ENCODE measurements around the gene PTRH1.

PTRH1 gene

GRCh38 chr9:127731938-127732337 is 16.5 kb upstream of the PTRH1 start:
- H3K4me3 ChIP-seq (ENCODE audit: low read depth, low read length), result no peak overlapping the region
- no peak for TF ChIP-seq CTCF (IDR thresholded peaks at IDR 0.05; ENCODE audit: low read depth, low read length)

- no peak for TF ChIP-seq CTCF (IDR thresholded peaks at IDR 0.05; ENCODE audit: low read depth, low read length)
- H3K4me3 ChIP-seq (ENCODE audit: low read depth, low read length), result no peak overlapping the region
Measured at GRCh38 chr9:127730799-127731410, 15.4 kb upstream of the PTRH1 start.

GRCh38 chr9:127730262-127730661 is 14.8 kb upstream of the PTRH1 start:
- no peak for TF ChIP-seq CTCF (IDR thresholded peaks at IDR 0.05; ENCODE audit: low read depth, low read length)
- no peak overlapping the region for H3K4me3 ChIP-seq (ENCODE audit: low read depth, low read length)

- no peak for TF ChIP-seq CTCF (IDR thresholded peaks at IDR 0.05; ENCODE audit: low read depth, low read length)
- H3K4me3 ChIP-seq (ENCODE audit: low read depth, low read length), result no peak overlapping the region
Measured at GRCh38 chr9:127729522-127730256, 14.2 kb upstream of the PTRH1 start.

GRCh38 chr9:127728808-127729207 is 13.3 kb upstream of the PTRH1 start:
- no peak for TF ChIP-seq CTCF (IDR thresholded peaks at IDR 0.05; ENCODE audit: low read depth, low read length)
- no peak overlapping the region for H3K4me3 ChIP-seq (ENCODE audit: low read depth, low read length)

GRCh38 chr9:127726871-127727270 is 11.4 kb upstream of the PTRH1 start:
- no peak overlapping the region for H3K4me3 ChIP-seq (ENCODE audit: low read depth, low read length)
- no peak for TF ChIP-seq CTCF (IDR thresholded peaks at IDR 0.05; ENCODE audit: low read depth, low read length)

- no peak overlapping the region for H3K4me3 ChIP-seq (ENCODE audit: low read depth, low read length)
- TF ChIP-seq CTCF (IDR thresholded peaks at IDR 0.05; ENCODE audit: low read depth, low read length), result no peak
Measured at GRCh38 chr9:127724012-127724411, 8.5 kb upstream of the PTRH1 start.
